Measurements from ENCODE around the gene EVA1C.
"Not testable (repeated sequence)": the region's sequence is repeated elsewhere in the genome, so short reads cannot be mapped to it uniquely, and the experiment has no call there.

The EVA1C gene

DNA sequence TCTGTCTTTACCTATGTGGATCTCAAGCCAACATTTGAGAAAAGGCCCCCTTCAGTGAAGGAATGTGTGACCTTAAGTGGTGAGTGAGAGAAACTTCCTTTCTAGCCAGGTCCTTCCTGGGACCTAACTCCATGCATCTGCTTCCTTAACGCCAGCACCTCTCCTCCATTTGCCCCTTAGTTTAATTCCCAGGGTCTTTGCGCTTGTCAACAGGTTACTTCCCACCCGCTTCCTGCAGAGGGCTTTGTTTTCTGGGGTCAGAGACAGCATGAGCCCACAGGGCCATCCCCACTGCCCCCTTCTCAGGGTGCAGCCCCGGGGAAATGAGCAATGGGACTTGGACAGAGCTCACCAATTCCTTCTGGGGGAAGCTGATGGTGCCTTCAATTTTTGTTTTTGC lies 54.8 kb downstream of the EVA1C start:
- DNase-seq, result no peak

DNA sequence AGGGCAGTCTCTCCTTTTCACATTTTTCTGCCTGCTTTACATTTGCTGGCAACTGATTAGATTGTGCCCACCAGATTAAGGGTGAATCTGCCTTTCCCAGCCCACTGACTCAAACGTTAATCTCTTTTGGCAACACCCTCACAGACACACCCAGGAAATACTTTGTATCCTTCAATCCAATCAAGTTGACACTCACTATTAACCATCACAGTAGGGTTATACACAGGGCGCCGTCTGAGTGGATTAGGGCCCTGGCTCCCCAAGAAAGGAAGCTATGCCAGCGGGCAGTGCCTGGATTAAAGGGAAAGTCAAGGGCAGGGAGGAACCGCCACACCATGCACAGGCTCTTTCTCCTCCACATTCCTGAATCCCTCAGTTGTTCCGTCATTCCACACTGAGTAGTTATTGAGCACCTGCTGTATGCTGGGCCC lies 56.2 kb downstream of the EVA1C start:
- no peak for DNase-seq

- DNase-seq, result no peak
These were observed 57.1 kb downstream of the EVA1C start for GRCh38 chr21:32469628-32470027.

DNA sequence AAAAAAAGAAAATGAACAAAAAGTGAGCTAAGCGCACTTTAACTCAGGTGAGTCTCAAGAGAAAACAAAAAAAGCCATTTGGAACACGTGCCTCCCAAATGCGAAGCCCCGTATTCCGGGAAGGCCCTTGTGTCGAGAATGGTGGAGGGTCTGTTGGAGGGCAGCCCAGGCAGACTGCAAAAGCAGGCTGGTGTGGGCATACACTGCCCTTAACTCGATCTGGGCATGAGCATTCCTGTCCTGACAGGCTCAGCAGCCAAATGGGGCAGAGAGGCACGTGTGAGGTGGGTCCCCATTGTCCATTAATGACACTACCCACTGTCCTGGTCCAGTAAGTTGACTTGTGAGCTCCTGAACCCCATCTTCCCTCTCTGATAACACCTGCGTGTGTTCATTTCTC lies 57.7 kb downstream of the EVA1C start:
- no peak for DNase-seq

DNA sequence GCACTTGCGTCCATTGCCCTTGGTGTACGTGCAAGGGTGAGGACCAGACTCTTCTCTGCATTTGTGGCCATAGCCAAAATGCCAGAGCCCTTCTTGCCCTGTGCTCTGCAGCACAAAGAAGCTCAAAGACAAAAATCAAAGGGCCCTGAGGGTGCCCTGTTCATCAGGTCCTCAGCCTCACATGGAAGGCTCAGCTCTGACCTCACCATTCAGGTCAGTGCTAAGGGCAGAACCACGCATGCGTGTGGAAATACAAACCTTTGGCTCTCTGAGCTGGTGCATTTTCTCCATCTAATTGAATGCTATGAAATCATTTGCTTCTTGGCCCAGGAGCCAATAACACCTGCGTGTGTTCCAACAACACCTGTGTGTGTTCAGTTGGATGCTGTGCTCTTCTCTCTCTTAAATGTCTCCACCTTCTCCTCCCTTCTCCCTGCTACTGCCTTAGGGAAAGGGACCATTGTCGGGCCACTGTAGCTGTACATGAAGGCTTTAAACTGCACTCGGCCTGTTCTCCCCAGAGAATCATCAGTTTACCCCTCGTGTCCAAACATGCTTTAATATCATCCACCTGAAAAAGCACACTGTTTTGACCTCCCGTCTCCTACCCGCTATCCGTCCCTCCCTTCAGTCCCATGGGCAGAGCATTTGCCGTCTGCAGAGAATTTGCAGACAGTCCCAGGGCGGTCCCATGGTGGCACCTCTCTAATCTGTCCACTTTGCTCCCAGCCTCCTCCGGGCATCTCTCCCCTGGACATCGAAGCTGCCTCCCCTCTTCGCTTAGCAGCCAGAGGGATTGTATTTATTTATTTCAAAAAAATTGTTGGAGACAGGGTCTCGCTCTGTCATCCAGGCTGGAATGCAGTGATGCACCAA lies 60.6 kb downstream of the EVA1C start:
- no peak for DNase-seq

DNA sequence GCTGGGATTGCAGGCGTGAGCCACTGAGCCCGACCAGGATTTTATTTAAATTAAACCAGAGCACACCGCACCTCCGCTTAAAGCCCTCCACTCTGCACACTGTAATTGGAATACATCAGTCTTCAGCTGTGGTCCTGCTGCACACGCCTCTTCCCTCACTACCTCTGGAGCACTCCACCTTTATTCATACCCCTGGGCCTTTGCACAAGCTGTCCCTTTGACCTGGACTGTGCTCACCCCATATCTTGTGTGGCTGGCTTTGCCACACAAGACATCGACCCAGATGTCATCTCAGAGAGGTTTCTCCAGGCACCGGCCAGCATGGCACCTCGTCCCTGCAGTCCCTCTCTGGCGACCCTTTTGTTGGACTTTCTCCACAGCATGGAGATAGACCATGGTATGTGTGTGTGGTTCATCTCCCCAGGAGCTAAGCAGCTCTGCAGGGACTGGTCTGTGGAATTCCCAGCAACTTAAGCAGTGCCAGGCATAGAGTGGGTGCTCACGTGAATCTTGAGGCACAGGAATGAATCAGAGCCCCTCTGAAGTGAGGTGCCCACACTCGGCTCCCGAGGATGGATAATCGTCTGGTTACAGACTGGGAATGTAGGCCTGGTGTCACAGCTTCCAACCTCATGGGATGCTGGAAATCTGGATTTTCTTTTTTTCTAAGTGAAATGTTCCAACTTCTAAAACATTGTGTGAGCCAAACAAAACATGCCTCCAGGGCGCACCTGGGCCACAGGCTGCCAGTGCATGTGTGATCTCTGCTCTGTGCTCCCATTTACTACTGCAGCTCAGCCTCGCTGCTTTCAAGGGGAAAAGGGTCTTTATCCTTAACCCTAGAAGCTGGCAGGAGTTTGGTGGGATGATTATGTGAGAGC lies 61.9 kb downstream of the EVA1C start:
- DNase-seq, result no peak

DNA sequence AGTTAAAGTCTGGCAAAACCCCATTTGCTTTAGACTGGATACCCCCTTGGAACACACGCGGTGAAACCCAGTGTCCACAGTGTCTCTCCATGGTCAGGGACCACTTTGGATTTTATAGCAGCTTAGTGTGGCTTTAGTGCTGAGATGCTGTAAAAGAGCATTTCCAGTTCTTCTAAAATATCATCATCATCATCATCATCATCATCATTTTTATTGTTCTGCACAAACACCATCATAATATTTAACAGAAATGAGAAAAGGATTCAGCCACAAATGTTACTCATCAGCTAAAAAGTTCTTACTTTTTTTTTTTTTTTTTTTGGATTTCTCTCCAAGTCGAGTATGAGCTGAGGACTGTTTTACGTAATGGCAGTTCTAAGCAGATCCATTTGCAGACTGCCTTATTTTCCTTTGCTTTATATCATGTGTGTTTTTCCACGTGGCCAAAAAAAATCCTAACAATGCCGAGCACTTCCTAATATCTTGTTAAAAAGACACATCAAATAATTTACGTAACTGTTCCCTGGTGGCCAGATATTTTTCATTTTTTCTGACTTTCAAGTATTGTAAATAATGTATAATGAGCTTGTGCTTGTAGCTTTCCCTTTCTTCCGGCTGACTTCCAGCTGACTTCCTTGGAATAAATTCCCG lies 62.8 kb downstream of the EVA1C start:
- no peak for DNase-seq

GRCh38 chr21:32476661-32477423 lies 64.3 kb downstream of the EVA1C start:
- no peak for DNase-seq

GRCh38 chr21:32477424-32477745 lies 64.9 kb downstream of the EVA1C start:
- DNase-seq, result no peak

GRCh38 chr21:32481875-32482408 lies 69.4 kb downstream of the EVA1C start:
- DNase-seq, result no peak

- no peak for DNase-seq
These were observed 70.2 kb downstream of the EVA1C start for GRCh38 chr21:32482565-32483292.

- DNase-seq, result no peak
These were observed 70.7 kb downstream of the EVA1C start for GRCh38 chr21:32483293-32483595.

- DNase-seq, result peak; percentile 20
These were observed 72.3 kb downstream of the EVA1C start for GRCh38 chr21:32484706-32485380.

GRCh38 chr21:32492376-32492775 lies 79.9 kb downstream of the EVA1C start:
- no peak for DNase-seq

- DNase-seq, result no peak
These were observed 82.6 kb downstream of the EVA1C start for GRCh38 chr21:32494934-32495709.

DNA sequence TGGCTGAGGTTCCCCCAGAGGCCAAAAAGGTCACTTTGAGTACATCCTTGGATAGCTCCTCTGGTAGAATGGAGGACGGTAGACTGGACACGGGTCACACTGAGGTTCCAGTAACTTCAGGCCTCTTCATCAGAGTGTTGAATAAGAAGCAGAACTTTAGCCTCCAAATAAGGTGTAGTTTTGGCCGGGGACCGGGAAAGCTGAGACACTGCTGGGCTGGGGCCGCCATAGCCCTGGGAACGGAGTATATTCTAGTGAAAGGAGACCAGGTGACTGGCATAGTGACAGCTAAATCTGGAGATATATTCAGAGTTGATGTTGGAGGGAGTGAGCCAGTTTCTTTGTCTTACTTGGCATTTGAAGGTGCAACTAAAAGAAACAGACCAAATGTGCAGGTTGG lies 84.1 kb downstream of the EVA1C start:
- DNase-seq, result no peak

DNA sequence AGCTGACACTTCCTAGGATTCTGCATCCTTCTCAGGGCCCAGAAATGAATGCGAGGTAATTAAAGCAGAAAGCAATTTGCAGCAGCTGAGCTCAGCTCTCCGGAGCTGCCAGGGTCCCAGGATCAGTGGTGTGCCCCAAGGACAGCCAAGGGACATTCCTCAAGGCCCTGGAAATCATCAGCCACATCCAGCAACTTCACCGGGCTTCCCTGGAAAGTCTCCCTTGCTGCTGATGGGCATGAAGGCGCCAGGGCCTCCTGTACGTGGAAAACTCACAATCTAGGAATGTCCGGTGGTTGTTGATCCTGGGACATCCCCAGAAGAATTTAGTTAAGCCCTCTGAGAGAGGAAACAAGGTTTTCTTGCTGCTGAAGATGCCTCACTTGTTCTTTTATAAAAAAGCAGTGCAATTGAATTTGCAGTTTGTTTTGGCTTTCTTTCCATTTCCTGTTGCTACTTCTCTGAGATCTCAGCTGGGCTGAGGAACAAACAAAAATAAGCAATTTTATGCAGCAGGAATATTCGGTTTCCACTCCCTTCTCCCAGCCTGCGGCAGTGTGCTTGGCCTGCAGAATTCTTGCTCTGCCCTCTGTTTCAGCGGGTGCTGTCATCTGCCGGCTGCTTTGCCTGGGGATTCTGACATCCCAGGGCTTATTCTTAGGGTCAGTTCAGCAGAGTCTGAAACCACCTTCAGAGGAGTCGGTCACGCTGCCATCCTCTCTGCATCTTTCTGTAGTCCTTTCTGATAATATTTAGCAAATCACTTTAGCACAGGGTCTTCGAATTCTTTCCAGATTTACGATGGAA lies 86.9 kb downstream of the EVA1C start:
- DNase-seq, result no peak

- not testable (repeated sequence) for DNase-seq
These were observed 91.1 kb downstream of the EVA1C start for GRCh38 chr21:32503641-32504040.

DNA sequence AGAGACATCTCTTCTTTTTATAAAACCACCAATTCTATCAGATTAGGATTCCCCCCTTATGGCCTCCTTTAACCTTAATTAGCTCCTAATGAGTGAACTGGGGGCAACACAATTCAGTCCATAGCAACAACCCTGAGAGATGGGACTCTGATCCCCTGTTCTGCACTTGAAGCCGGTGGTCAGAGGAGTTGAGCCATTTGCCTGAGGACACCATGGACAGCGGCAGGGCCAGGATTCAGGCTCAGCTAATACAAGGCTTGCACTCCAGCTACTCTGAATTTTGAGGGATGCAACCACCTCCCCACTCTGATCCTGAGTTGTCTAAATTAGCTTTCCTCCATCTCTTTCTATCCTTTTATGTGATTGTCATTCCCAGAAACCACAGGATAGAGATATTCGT lies 93.3 kb downstream of the EVA1C start:
- not testable (repeated sequence) for DNase-seq
